ENCODE measurements around the gene SLC35B2.

The SLC35B2 gene

DNA sequence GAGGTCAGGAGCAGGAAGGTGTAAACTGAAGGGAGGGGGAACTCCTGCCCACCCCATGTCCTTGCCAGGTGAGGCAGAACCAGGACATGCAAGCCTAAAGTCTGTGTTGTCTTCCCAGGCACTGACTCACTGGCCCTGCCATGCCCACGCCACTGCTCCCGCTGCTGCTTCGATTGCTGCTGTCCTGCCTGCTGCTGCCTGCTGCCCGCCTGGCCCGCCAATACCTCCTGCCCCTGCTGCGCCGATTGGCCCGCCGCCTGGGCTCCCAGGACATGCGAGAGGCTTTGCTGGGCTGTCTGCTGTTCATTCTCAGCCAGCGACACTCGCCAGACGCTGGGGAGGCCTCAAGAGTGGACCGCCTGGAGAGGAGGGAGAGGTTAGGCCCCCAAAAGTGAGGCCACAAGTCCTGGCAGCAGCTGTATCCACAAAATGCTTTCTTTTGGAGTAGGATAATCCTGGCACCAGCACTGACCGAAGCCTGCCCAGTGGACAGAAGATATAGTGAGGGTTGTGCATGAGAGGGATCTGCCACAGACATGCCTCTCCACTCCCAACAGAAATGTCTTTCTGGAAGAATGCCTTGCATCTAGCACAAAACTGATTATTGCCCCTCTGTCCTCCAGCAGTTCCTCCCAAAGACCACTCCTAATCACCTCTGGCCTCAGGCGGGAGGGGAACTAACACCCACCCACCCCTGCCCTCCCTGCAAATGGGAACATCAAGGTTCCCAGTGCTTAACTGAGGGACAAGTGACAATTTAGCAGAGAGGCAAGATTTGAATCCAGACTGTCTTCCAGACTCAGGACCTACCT is 39.8 kb downstream of the SLC35B2 start:
- TF ChIP-seq POLR2AphosphoS5 (IDR thresholded peaks at IDR 0.05; ENCODE audit: low read depth, low read length) (no peak), TAF1 (IDR thresholded peaks at IDR 0.05; ENCODE audit: borderline replicate concordance, insufficient read depth, low read length) (no peak), SIN3A (IDR thresholded peaks at IDR 0.05; ENCODE audit: borderline replicate concordance, insufficient read depth, low read length) (no peak), FOXP2 (optimal IDR thresholded peaks at IDR 0.05; ENCODE audit: borderline replicate concordance, extremely low read depth, extremely low read length, insufficient read depth) (no peak)
- TF ChIP-seq, protein P1, sequence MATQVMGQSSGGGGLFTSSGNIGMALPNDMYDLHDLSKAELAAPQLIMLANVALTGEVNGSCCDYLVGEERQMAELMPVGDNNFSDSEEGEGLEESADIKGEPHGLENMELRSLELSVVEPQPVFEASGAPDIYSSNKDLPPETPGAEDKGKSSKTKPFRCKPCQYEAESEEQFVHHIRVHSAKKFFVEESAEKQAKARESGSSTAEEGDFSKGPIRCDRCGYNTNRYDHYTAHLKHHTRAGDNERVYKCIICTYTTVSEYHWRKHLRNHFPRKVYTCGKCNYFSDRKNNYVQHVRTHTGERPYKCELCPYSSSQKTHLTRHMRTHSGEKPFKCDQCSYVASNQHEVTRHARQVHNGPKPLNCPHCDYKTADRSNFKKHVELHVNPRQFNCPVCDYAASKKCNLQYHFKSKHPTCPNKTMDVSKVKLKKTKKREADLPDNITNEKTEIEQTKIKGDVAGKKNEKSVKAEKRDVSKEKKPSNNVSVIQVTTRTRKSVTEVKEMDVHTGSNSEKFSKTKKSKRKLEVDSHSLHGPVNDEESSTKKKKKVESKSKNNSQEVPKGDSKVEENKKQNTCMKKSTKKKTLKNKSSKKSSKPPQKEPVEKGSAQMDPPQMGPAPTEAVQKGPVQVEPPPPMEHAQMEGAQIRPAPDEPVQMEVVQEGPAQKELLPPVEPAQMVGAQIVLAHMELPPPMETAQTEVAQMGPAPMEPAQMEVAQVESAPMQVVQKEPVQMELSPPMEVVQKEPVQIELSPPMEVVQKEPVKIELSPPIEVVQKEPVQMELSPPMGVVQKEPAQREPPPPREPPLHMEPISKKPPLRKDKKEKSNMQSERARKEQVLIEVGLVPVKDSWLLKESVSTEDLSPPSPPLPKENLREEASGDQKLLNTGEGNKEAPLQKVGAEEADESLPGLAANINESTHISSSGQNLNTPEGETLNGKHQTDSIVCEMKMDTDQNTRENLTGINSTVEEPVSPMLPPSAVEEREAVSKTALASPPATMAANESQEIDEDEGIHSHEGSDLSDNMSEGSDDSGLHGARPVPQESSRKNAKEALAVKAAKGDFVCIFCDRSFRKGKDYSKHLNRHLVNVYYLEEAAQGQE (IDR thresholded peaks at IDR 0.05; ENCODE audit: insufficient read depth in 1 of 2, low read depth in 2 of 2, low read length in 2 of 2): no peak

DNA sequence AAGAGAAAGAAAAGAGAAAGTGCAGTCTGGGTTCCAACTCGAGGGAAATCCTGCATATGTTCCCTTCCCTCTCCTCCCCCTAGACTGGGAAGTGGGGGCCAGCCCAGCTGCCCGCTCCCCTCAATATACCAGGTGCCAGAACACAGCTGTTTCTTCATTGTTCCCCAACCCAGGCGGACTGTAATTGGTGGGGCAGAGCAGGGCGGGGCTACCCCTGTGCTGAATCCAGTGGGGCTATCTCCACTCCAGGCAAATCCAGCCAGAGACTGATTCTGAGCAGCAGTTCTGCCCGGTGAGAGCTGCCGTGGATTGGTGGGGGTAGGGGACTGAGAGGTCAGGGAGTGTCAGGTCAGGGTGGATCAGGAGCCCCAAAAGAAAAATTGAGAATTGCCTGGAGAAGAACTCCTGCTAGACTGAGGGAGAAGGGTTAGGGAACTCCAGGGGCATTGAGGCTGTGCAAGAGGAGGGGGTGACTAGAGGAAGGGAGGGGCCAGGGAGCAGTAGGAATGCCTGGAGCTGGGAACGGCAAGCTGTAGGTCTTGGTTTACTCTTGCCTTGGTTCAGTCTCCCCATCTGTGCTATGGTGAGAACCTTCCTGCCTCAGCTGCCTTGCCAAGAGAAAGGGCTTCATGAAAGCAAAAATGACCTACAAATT is 40.5 kb downstream of the SLC35B2 start, which contains the start of gene MYMX:
Gene MYMX, plus strand, starts transcription at position 250 of the 655 bp plus-strand sequence. CDS start 546 bp downstream, outside the sequence.
- TF ChIP-seq POLR2AphosphoS5 (IDR thresholded peaks at IDR 0.05; ENCODE audit: low read depth, low read length) (no peak), TAF1 (IDR thresholded peaks at IDR 0.05; ENCODE audit: borderline replicate concordance, insufficient read depth, low read length) (no peak), SIN3A (IDR thresholded peaks at IDR 0.05; ENCODE audit: borderline replicate concordance, insufficient read depth, low read length) (no peak), FOXP2 (optimal IDR thresholded peaks at IDR 0.05; ENCODE audit: borderline replicate concordance, extremely low read depth, extremely low read length, insufficient read depth) (no peak)
- TF ChIP-seq, protein P1 (IDR thresholded peaks at IDR 0.05; ENCODE audit: insufficient read depth in 1 of 2, low read depth in 2 of 2, low read length in 2 of 2): no peak

DNA sequence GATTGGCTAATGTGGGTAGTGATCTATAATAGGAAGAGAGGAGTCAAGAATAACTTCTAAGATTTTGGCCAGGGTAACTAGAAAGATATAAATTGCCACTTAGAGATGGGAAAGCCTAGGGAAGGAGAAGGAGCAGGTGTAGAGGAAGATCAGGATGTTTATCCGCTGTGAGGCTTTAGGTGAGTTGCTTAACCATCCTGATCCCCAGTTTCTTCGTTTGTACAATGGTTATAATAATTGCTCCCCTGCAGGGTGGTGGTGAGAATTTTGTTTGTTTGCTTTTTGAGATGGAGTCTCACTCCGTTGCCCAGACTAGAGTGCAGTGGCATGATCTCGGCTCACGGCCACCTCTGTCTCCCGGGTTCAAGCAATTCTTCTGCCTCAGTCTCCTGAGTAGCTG is 43.0 kb downstream of the SLC35B2 start:
- TF ChIP-seq FOXP2 (optimal IDR thresholded peaks at IDR 0.05; ENCODE audit: borderline replicate concordance, extremely low read depth, extremely low read length, insufficient read depth) (no peak), SIN3A (IDR thresholded peaks at IDR 0.05; ENCODE audit: borderline replicate concordance, insufficient read depth, low read length) (no peak), POLR2AphosphoS5 (IDR thresholded peaks at IDR 0.05; ENCODE audit: low read depth, low read length) (no peak), TAF1 (IDR thresholded peaks at IDR 0.05; ENCODE audit: borderline replicate concordance, insufficient read depth, low read length) (no peak)
- TF ChIP-seq, protein P1 (IDR thresholded peaks at IDR 0.05; ENCODE audit: insufficient read depth in 1 of 2, low read depth in 2 of 2, low read length in 2 of 2): no peak

DNA sequence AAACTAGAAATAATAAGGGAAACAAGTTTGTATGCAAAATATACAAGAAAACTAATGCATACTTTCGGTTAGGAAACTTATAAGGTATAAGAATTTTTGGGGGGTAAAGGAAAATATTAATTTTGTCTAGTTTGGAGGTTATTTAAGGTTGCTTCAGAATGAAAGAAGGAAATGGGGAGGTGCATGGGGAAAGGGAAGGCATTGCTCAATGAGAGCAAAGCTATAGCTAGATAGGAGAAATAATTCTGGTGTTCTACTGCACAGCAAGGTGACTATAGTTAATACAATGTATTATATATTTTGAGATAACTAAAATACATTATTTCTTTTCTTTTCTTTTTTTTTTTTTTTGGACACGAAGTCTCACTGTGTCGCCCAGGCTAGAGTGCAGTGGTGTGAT is 46.0 kb downstream of the SLC35B2 start:
- no peak for TF ChIP-seq TAF1 (IDR thresholded peaks at IDR 0.05; ENCODE audit: borderline replicate concordance, insufficient read depth, low read length)
- TF ChIP-seq, protein P1 (IDR thresholded peaks at IDR 0.05; ENCODE audit: insufficient read depth in 1 of 2, low read depth in 2 of 2, low read length in 2 of 2): no peak

All from PFSK-1 (cell line).